ENCODE results near the gene SPATA2. TPM values are rescaled to one million over a fixed set of nuclear protein-coding genes. Genes with fewer than 3 reads are reported as not detected.

SPATA2 gene
- total and polyA plus RNA-seq, 2 of the 13 experiments (the other 11 are each of a cell fraction or from before 2014, with no cell fraction given), result 3.2 to 8.7 TPM

GRCh38 chr20:49945701-49946477 is 30.6 kb upstream of the SPATA2 start (continued):
- TF ChIP-seq ZNF414 (CRISPR knock-in tag; IDR thresholded peaks at IDR 0.05) (peak; percentile 62; the same call in 1 of the 2 replicates), AGO2 (optimal IDR thresholded peaks at IDR 0.05; ENCODE audit: low read depth, low read length) (no peak), FOXA3 (CRISPR knock-in tag; IDR thresholded peaks at IDR 0.05) (peak; percentile 68), ZFP90 (CRISPR knock-in tag; IDR thresholded peaks at IDR 0.05; ENCODE audit: borderline replicate concordance) (no peak), RAD51 (IDR thresholded peaks at IDR 0.05; ENCODE audit: borderline replicate concordance) (no peak), ZNF564 (CRISPR knock-in tag; IDR thresholded peaks at IDR 0.05) (0 out of 2 replicates have a peak, but pooled peaks have one; percentile 29), SRSF1 (optimal IDR thresholded peaks at IDR 0.05; ENCODE audit: low read depth, low read length) (no peak), ZBTB46 (CRISPR knock-in tag; IDR thresholded peaks at IDR 0.05; ENCODE audit: borderline replicate concordance) (no peak), THYN1 (CRISPR knock-in tag; IDR thresholded peaks at IDR 0.05; ENCODE audit: borderline replicate concordance, low read depth) (no peak), CENPX (CRISPR knock-in tag; IDR thresholded peaks at IDR 0.05) (no peak), ELF1 (CRISPR knock-in tag; IDR thresholded peaks at IDR 0.05) (no peak), ZNF446 (CRISPR knock-in tag; IDR thresholded peaks at IDR 0.05) (0 out of 2 replicates have a peak, but pooled peaks have one; percentile 33), SNAPC4 (CRISPR knock-in tag; IDR thresholded peaks at IDR 0.05) (no peak; the same call in 1 of the 2 replicates), UBTF (CRISPR knock-in tag; IDR thresholded peaks at IDR 0.05) (no peak; the same call in 1 of the 2 replicates), FIP1L1 (IDR thresholded peaks at IDR 0.05; ENCODE audit: borderline replicate concordance, insufficient read depth, low read depth, low read length) (no peak), ZNF629 (CRISPR knock-in tag; conservative IDR thresholded peaks at IDR 0.05) (0 out of 2 replicates have a peak, but pooled peaks have one; percentile 14), CREB1 (IDR thresholded peaks at IDR 0.05) (no peak), CREB1 (CRISPR knock-in tag; IDR thresholded peaks at IDR 0.05) (peak; percentile 67; the same call in 1 of the 2 replicates), BRCA1 (CRISPR knock-in tag; IDR thresholded peaks at IDR 0.05) (no peak), ZMYM3 (CRISPR knock-in tag; IDR thresholded peaks at IDR 0.05) (peak; percentile 99)

Data from HepG2 (cell line).